GM13976 (cell line): Measurements from ENCODE around the gene ZDBF2.

Experiments
- DNase-seq: peaks from one replicate; pipeline ENCODE4 v3.0.0; 2012; ENCODE audit warnings: low spot score
- CTCF ChIP-seq: IDR thresholded peaks from 2 replicates; pipeline ENCODE4 v1.5.1; 2012; ENCODE audit warnings: borderline replicate concordance, mild to moderate bottlenecking; ENCODE audit not compliant: insufficient read depth; ENCODE audit errors: extremely low read depth, missing control alignments, control extremely low read depth
- in situ Hi-C: fragments of 300-500 bp; cut with MboI; formaldehyde crosslinking; loops from one replicate; pipeline ENCODE4 v1.12.0; 2022; ENCODE audit warnings: low sequenced_read_pairs, mixed read lengths, inconsistent platforms; ENCODE audit not compliant: unreplicated experiment

ZDBF2 gene

GRCh38 chr2:206259376-206260187 is 14.9 kb upstream of the ZDBF2 start:
- no peak for TF ChIP-seq CTCF
- DNase-seq, result no peak
- in situ Hi-C loops, result no loop called here

- DNase-seq, result peak; percentile 45
- in situ Hi-C loops, result no loop called here
Observed at GRCh38 chr2:206260188-206261012, 14.1 kb upstream of the ZDBF2 start.

GRCh38 chr2:206263959-206264603 is 10.4 kb upstream of the ZDBF2 start:
- in situ Hi-C loops, result no loop called here
- no peak for DNase-seq
- no peak for TF ChIP-seq CTCF

More at GRCh38 chr2:206260188-206261012, 14.1 kb upstream of the ZDBF2 start:
- TF ChIP-seq CTCF, result peak; percentile 28

- no peak for TF ChIP-seq CTCF
- in situ Hi-C loops, result no loop called here
- no peak for DNase-seq
Observed at GRCh38 chr2:206266130-206267125, 8.0 kb upstream of the ZDBF2 start.

GRCh38 chr2:206267567-206267966 is 6.9 kb upstream of the ZDBF2 start:
- in situ Hi-C loops, result no loop called here
- no peak for TF ChIP-seq CTCF
- no peak for DNase-seq
